Measurements from ENCODE around the gene BRD7.
"Not testable (repeated sequence)": the region's sequence is repeated elsewhere in the genome, so short reads cannot be mapped to it uniquely, and the experiment has no call there.

- TF ChIP-seq MYC (IDR thresholded peaks at IDR 0.05; ENCODE audit: insufficient read depth, insufficient read length, insufficient replicate concordance, low read length, severe bottlenecking); SPI1 (IDR thresholded peaks at IDR 0.05; ENCODE audit: borderline replicate concordance, insufficient read depth, low read depth, low read length); CHD1 (IDR thresholded peaks at IDR 0.05; ENCODE audit: low read depth, low read length); REST (IDR thresholded peaks at IDR 0.05; ENCODE audit: low read depth, low read length); JUNB (IDR thresholded peaks at IDR 0.05); SP1 (IDR thresholded peaks at IDR 0.05; ENCODE audit: low read depth, low read length); SRF (IDR thresholded peaks at IDR 0.05; ENCODE audit: low read depth in 2 of 2, low read length in 2 of 2); ETV6 (conservative IDR thresholded peaks at IDR 0.05 in 1 of 2, IDR thresholded peaks at IDR 0.05 in 1 of 2; ENCODE audit: borderline replicate concordance in 1 of 2, low read depth in 1 of 2); POLR2A (IDR thresholded peaks at IDR 0.05; ENCODE audit: low read depth, low read length); HSF1 (IDR thresholded peaks at IDR 0.05; ENCODE audit: low read depth, low read length); CTCF (IDR thresholded peaks at IDR 0.05 in 2 of 3, conservative IDR thresholded peaks at IDR 0.05 in 1 of 3; ENCODE audit: control insufficient read depth in 2 of 3, extremely low read depth in 1 of 3, insufficient read depth in 1 of 3, low read depth in 3 of 3, low read length in 3 of 3); POLR2AphosphoS5 (IDR thresholded peaks at IDR 0.05; ENCODE audit: low read length); ATF3 (IDR thresholded peaks at IDR 0.05; ENCODE audit: borderline replicate concordance, extremely low read depth, low read depth, low read length); RFX5 (IDR thresholded peaks at IDR 0.05; ENCODE audit: low read depth, low read length): not testable (repeated sequence)
Observed at GRCh38 chr16:50343566-50343965, 25.2 kb downstream of the BRD7 start.

Data from GM12878 (cell line).